ENCODE results near the gene AMN1. TPM values are rescaled to one million over a fixed set of nuclear protein-coding genes. Genes with fewer than 3 reads are reported as not detected.

AMN1 gene
- total RNA-seq, 1 experiment from 2014 or later: 3.9 TPM

- H4K20me1 ChIP-seq (ENCODE audit: low read length): no peaks in the 10 kb centered on the region
- H3K9ac ChIP-seq (ENCODE audit: low read length): no peak overlapping the region
- CTCF ChIA-PET: no interaction called here
- TF ChIP-seq EZH2phosphoT487 (IDR thresholded peaks at IDR 0.05; ENCODE audit: borderline replicate concordance, low read length): no peak
- TF ChIP-seq CTCF (conservative IDR thresholded peaks at IDR 0.05; ENCODE audit: low read depth, low read length): no peak
- TF ChIP-seq EZH2 (IDR thresholded peaks at IDR 0.05; ENCODE audit: low read length, unreplicated experiment): no peak
- no peaks in the 10 kb centered on the region for H3K79me2 ChIP-seq (ENCODE audit: low read length)
- no peaks in the 10 kb centered on the region for H3K36me3 ChIP-seq (ENCODE audit: low read depth, low read length)
- no peak overlapping the region for H3K4me2 ChIP-seq (ENCODE audit: low read length)
- no TSS peak for BruUV-seq (replicated peaks)
- H3K9me2 ChIP-seq (replicated peaks; ENCODE audit: low read length): no peaks in the 10 kb centered on the region
- no peak overlapping the region for H3K4me3 ChIP-seq (ENCODE audit: low read length)
- H3K4me1 ChIP-seq (ENCODE audit: insufficient read depth, low read length): peaks cover 7% of the 10 kb centered on the region
- DNase-seq (peak; percentile 52), ATAC-seq (peak; percentile 76)
- H3K27me3 ChIP-seq (ENCODE audit: low read length): no peaks in the 10 kb centered on the region
- H3F3A ChIP-seq (ENCODE audit: low read length, unreplicated experiment): no peaks in the 10 kb centered on the region
- intact Hi-C loops (cut with micrococcal nuclease): no loop called here
- no peak overlapping the region for H2AFZ ChIP-seq (ENCODE audit: low read length)
- POLR2A ChIA-PET (ENCODE audit: unreplicated experiment): no interaction called here
- 0 out of 2 replicates have a peak overlapping the region, but pooled peaks have one; percentile 12 for H3K27ac ChIP-seq (ENCODE audit: low read length)
- no peaks in the 10 kb centered on the region for H3K9me3 ChIP-seq (ENCODE audit: low read length)
These were observed 28.2 kb upstream of the AMN1 start for GRCh38 chr12:31756977-31757420.

- Histone ChIP-seq H3K79me2 (ENCODE audit: low read length) (no peaks in the 10 kb centered on the region), H3K36me3 (ENCODE audit: low read depth, low read length) (no peaks in the 10 kb centered on the region), H3K4me3 (ENCODE audit: low read length) (no peak overlapping the region), H4K20me1 (ENCODE audit: low read length) (no peaks in the 10 kb centered on the region), H3K27ac (ENCODE audit: low read length) (no peak overlapping the region), H2AFZ (ENCODE audit: low read length) (no peak overlapping the region), H3K4me1 (ENCODE audit: insufficient read depth, low read length) (peaks cover 17% of the 10 kb centered on the region), H3K9me3 (ENCODE audit: low read length) (no peaks in the 10 kb centered on the region), H3K9ac (ENCODE audit: low read length) (no peak overlapping the region), H3K9me2 (replicated peaks; ENCODE audit: low read length) (no peaks in the 10 kb centered on the region), H3F3A (ENCODE audit: low read length, unreplicated experiment) (no peaks in the 10 kb centered on the region), H3K4me2 (ENCODE audit: low read length) (no peak overlapping the region), H3K27me3 (ENCODE audit: low read length) (no peaks in the 10 kb centered on the region)
- DNase-seq (no peak), ATAC-seq (no peak)
- ChIA-PET POLR2A (ENCODE audit: unreplicated experiment) (no interaction called here), CTCF (no interaction called here)
- no TSS peak for BruUV-seq (replicated peaks)
- TF ChIP-seq EZH2 (IDR thresholded peaks at IDR 0.05; ENCODE audit: low read length, unreplicated experiment) (no peak), CTCF (conservative IDR thresholded peaks at IDR 0.05; ENCODE audit: low read depth, low read length) (no peak), EZH2phosphoT487 (IDR thresholded peaks at IDR 0.05; ENCODE audit: borderline replicate concordance, low read length) (no peak)
- intact Hi-C loops (cut with micrococcal nuclease): no loop called here
These were observed 23.6 kb upstream of the AMN1 start for GRCh38 chr12:31752450-31752849.

GRCh38 chr12:31751085-31751484 lies 22.3 kb upstream of the AMN1 start:
- Histone ChIP-seq H3K9ac (ENCODE audit: low read length) (no peak overlapping the region), H3F3A (ENCODE audit: low read length, unreplicated experiment) (no peaks in the 10 kb centered on the region), H3K79me2 (ENCODE audit: low read length) (no peaks in the 10 kb centered on the region), H3K4me3 (ENCODE audit: low read length) (no peak overlapping the region), H3K27ac (ENCODE audit: low read length) (no peak overlapping the region), H2AFZ (ENCODE audit: low read length) (no peak overlapping the region), H3K4me1 (ENCODE audit: insufficient read depth, low read length) (peaks cover 24% of the 10 kb centered on the region), H3K9me2 (replicated peaks; ENCODE audit: low read length) (no peaks in the 10 kb centered on the region), H3K4me2 (ENCODE audit: low read length) (no peak overlapping the region), H4K20me1 (ENCODE audit: low read length) (no peaks in the 10 kb centered on the region), H3K9me3 (ENCODE audit: low read length) (no peaks in the 10 kb centered on the region), H3K27me3 (ENCODE audit: low read length) (no peaks in the 10 kb centered on the region), H3K36me3 (ENCODE audit: low read depth, low read length) (no peaks in the 10 kb centered on the region)
- no peak for DNase-seq
- BruUV-seq (replicated peaks): no TSS peak
- ChIA-PET POLR2A (ENCODE audit: unreplicated experiment) (no interaction called here), CTCF (no interaction called here)
- intact Hi-C loops (cut with micrococcal nuclease): no loop called here
- TF ChIP-seq EZH2 (IDR thresholded peaks at IDR 0.05; ENCODE audit: low read length, unreplicated experiment) (no peak), CTCF (conservative IDR thresholded peaks at IDR 0.05; ENCODE audit: low read depth, low read length) (no peak), EZH2phosphoT487 (IDR thresholded peaks at IDR 0.05; ENCODE audit: borderline replicate concordance, low read length) (no peak)
- ATAC-seq: no peak

Data from PC-3 (cell line).